ENCODE data around the gene RNF220. TPM values are rescaled to one million over a fixed set of nuclear protein-coding genes. Genes with fewer than 3 reads are reported as not detected.

Gene RNF220
- total RNA-seq, 1 experiment from 2014 or later: 128 TPM

DNA sequence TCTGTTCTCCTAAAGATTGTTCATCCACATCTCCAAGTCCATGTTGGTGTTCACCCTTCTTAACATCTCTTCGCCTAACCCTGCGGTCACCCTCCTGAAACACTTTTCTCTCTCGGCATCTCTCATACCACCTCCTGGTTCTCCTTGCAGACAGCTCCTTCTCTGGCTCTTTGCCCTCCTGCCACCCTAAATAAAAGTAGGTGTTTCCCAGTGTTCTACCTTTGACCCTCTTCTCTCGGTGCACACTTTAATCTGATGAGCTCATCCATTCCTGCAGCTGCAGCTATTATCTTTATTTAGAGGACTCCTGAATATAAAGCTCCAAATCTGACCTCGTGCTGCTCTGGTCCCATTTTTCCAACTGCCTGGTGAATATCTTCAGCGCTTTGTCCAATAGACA lies 142.3 kb downstream of the RNF220 start:
- ChIA-PET CTCF (interaction anchor here (0.6 to 9.5 kb wide), 12 partner anchors 9 to 309 kb away, joined by 3 to 69 read pairs (median 4); no protein-coding TSS in a partner anchor), POLR2A (no interaction called here)
- ATAC-seq (no peak), DNase-seq (ENCODE audit: low spot score) (no peak)
- Mint-ChIP-seq H3K27me3 (ENCODE audit: low read depth) (peaks cover 21% of the 10 kb centered on the region), H3K36me3 (peaks cover 3% of the 10 kb centered on the region; the same call in 1 of the 2 replicates), H3K9me3 (no peaks in the 10 kb centered on the region), H3K4me1 (peaks cover 41% of the 10 kb centered on the region), H3K4me3 (no peak overlapping the region), H3K27ac (no peak overlapping the region)
- no peak for TF ChIP-seq JUN (CRISPR knock-in tag; IDR thresholded peaks at IDR 0.05)
- TF ChIP-seq, protein P1, sequence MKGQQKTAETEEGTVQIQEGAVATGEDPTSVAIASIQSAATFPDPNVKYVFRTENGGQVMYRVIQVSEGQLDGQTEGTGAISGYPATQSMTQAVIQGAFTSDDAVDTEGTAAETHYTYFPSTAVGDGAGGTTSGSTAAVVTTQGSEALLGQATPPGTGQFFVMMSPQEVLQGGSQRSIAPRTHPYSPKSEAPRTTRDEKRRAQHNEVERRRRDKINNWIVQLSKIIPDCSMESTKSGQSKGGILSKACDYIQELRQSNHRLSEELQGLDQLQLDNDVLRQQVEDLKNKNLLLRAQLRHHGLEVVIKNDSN (CRISPR knock-in tag; IDR thresholded peaks at IDR 0.05): no peak
- TF ChIP-seq, protein P2, sequence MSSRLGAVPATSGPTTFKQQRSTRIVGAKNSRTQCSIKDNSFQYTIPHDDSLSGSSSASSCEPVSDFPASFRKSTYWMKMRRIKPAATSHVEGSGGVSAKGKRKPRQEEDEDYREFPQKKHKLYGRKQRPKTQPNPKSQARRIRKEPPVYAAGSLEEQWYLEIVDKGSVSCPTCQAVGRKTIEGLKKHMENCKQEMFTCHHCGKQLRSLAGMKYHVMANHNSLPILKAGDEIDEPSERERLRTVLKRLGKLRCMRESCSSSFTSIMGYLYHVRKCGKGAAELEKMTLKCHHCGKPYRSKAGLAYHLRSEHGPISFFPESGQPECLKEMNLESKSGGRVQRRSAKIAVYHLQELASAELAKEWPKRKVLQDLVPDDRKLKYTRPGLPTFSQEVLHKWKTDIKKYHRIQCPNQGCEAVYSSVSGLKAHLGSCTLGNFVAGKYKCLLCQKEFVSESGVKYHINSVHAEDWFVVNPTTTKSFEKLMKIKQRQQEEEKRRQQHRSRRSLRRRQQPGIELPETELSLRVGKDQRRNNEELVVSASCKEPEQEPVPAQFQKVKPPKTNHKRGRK (CRISPR knock-in tag; IDR thresholded peaks at IDR 0.05; ENCODE audit: borderline replicate concordance): no peak
- TF ChIP-seq SMAD3 (CRISPR knock-in tag; IDR thresholded peaks at IDR 0.05; ENCODE audit: borderline replicate concordance): no peak
- TF ChIP-seq ELF4 (CRISPR knock-in tag; IDR thresholded peaks at IDR 0.05; ENCODE audit: low read depth): no peak
- TF ChIP-seq TEAD4 (CRISPR knock-in tag; IDR thresholded peaks at IDR 0.05): no peak
- TF ChIP-seq, protein P3, sequence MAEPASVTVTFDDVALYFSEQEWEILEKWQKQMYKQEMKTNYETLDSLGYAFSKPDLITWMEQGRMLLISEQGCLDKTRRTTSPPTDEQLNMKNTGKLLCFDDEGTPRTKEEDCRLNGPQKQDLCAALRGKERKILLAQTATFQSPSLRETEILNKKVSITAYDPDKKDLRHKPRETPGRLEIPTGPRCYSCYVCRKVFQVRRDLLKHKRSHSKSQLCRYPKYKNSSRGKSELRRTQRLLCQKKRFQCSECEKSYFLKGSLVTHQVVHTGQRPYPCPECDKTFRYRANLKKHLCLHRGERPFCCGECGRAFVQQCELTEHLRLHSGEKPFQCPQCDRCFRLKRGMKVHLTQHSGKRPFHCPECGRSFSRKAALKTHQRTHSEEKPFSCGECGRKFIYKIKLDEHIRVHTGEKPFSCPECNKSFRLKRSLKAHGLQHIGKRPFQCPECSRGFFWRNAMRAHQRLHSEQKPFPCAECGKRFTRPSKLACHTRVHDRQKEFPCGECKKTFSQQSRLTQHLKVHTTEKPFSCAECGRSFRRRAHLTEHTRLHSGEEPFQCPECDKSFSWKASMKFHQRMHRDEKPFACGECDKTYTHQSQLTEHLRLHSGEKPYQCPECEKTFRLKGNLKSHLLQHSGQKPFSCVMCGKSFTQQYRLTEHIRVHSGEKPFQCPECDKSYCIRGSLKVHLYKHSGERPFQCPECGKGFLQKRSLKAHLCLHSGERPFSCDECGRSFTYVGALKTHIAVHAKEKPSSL (CRISPR knock-in tag; conservative IDR thresholded peaks at IDR 0.05): no peak
- no peak for TF ChIP-seq JAZF1 (CRISPR knock-in tag; IDR thresholded peaks at IDR 0.05)
- no peak for TF ChIP-seq TP53 (CRISPR knock-in tag; IDR thresholded peaks at IDR 0.05)
- TF ChIP-seq, protein P4, sequence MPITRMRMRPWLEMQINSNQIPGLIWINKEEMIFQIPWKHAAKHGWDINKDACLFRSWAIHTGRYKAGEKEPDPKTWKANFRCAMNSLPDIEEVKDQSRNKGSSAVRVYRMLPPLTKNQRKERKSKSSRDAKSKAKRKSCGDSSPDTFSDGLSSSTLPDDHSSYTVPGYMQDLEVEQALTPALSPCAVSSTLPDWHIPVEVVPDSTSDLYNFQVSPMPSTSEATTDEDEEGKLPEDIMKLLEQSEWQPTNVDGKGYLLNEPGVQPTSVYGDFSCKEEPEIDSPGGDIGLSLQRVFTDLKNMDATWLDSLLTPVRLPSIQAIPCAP (CRISPR knock-in tag; IDR thresholded peaks at IDR 0.05): no peak
- TF ChIP-seq ZNF263 (CRISPR knock-in tag; IDR thresholded peaks at IDR 0.05; ENCODE audit: low read depth): no peak
- TF ChIP-seq ZNF121 (CRISPR knock-in tag; IDR thresholded peaks at IDR 0.05): no peak
- TF ChIP-seq ZNF671 (CRISPR knock-in tag; IDR thresholded peaks at IDR 0.05): no peak
- TF ChIP-seq FOXK1 (CRISPR knock-in tag; IDR thresholded peaks at IDR 0.05): no peak

DNA sequence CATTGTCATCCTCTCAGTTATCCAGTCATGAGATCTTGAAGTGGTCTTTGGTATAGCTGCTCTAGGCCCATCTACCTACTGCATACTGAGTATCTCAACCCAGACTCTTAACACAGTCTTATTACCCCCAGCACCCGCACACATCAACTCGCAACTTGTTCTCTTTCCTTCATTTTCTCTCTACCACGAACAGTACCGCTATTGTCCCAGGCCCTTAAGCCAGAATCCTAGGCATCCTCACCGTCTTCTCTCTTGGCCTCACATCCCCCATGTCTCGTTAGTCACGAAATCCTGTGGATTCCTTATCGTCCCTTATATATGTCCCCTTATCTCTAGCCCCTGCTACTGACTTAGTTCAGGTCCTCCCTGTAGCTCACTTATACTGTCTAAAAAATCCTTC lies 142.8 kb downstream of the RNF220 start:
- no peaks in the 10 kb centered on the region for H3K9me3 Mint-ChIP-seq
- POLR2A ChIA-PET: no interaction called here
- CTCF ChIA-PET: interaction anchor here (0.9 to 4.1 kb wide), 7 partner anchors 9 to 170 kb away, joined by 3 to 47 read pairs (median 5); no protein-coding TSS in a partner anchor
- peaks cover 41% of the 10 kb centered on the region for H3K4me1 Mint-ChIP-seq
- H3K36me3 Mint-ChIP-seq: peaks cover 3% of the 10 kb centered on the region; the same call in 1 of the 2 replicates
- H3K27ac Mint-ChIP-seq: no peak overlapping the region
- peaks cover 21% of the 10 kb centered on the region for H3K27me3 Mint-ChIP-seq (ENCODE audit: low read depth)
- DNase-seq (ENCODE audit: low spot score) (no peak), ATAC-seq (no peak)
- TF ChIP-seq ZNF121 (CRISPR knock-in tag; IDR thresholded peaks at IDR 0.05) (no peak), ZNF219 (CRISPR knock-in tag; IDR thresholded peaks at IDR 0.05; ENCODE audit: borderline replicate concordance) (no peak), ZNF317 (CRISPR knock-in tag; IDR thresholded peaks at IDR 0.05; ENCODE audit: borderline replicate concordance, low read depth) (no peak), NFE2L1 (CRISPR knock-in tag; IDR thresholded peaks at IDR 0.05) (no peak), ZNF232 (CRISPR knock-in tag; IDR thresholded peaks at IDR 0.05) (no peak), RELA (CRISPR knock-in tag; IDR thresholded peaks at IDR 0.05; ENCODE audit: borderline replicate concordance) (no peak), FOXP1 (CRISPR knock-in tag; IDR thresholded peaks at IDR 0.05; ENCODE audit: borderline replicate concordance) (no peak), ZNF416 (CRISPR knock-in tag; IDR thresholded peaks at IDR 0.05) (no peak), CREB1 (CRISPR knock-in tag; IDR thresholded peaks at IDR 0.05) (no peak), ESRRA (CRISPR knock-in tag; IDR thresholded peaks at IDR 0.05; ENCODE audit: borderline replicate concordance) (no peak)
- no peak overlapping the region for H3K4me3 Mint-ChIP-seq

Measured in WTC11 (cell line).